DOHH2 (cell line): ENCODE data around the gene LSM7.

Source experiments
- H3F3A ChIP-seq: fragments of 200-600 bp; sonication (generic), shearing (Covaris generic); 2 replicates; pipeline ENCODE4 v1.6.0; 2016; ENCODE audit warnings: antibody characterized with exemption, mild to moderate bottlenecking; ENCODE audit not compliant: control insufficient read depth, insufficient read depth
- H3K27ac ChIP-seq: fragments of 200-600 bp; sonication (generic); 2 replicates; pipeline ENCODE4 v1.5.1; 2014; ENCODE audit warnings: low read depth, mild to moderate bottlenecking, low read length, moderate library complexity
- H3K27me3 ChIP-seq: fragments of 200-600 bp; sonication (generic); 2 replicates; pipeline ENCODE4 v1.6.1; 2014; ENCODE audit warnings: mild to moderate bottlenecking, low read length, mixed read lengths; ENCODE audit not compliant: control insufficient read depth
- H3K36me3 ChIP-seq: fragments of 200-600 bp; sonication (generic); 2 replicates; pipeline ENCODE4 v1.6.1; 2014; ENCODE audit warnings: mild to moderate bottlenecking, low read length, moderate library complexity, mixed read lengths; ENCODE audit not compliant: control insufficient read depth
- H3K4me1 ChIP-seq: fragments of 200-600 bp; sonication (generic); 2 replicates; pipeline ENCODE4 v1.6.1; 2014; ENCODE audit warnings: mild to moderate bottlenecking, low read length, mixed read lengths; ENCODE audit not compliant: control insufficient read depth
- H3K4me2 ChIP-seq: fragments of 200-600 bp; sonication (generic); 2 replicates; pipeline ENCODE4 v1.6.0; 2014; ENCODE audit warnings: mild to moderate bottlenecking, low read length, moderate library complexity
- H3K4me3 ChIP-seq: fragments of 200-600 bp; sonication (generic); 2 replicates; pipeline ENCODE4 v1.5.1; 2014; ENCODE audit warnings: mild to moderate bottlenecking, low read length, mixed read lengths
- H3K79me2 ChIP-seq: fragments of 200-600 bp; sonication (generic); 2 replicates; pipeline ENCODE4 v1.6.1; 2014; ENCODE audit warnings: mild to moderate bottlenecking, low read length, mixed read lengths; ENCODE audit not compliant: control insufficient read depth
- H3K9me2 ChIP-seq: fragments of 200-600 bp; sonication (generic); replicated peaks from 2 replicates; pipeline ENCODE4 v1.6.1; 2014; ENCODE audit warnings: mild to moderate bottlenecking, low read length, mixed read lengths; ENCODE audit not compliant: control insufficient read depth
- H3K9me3 ChIP-seq: fragments of 200-600 bp; sonication (generic); 2 replicates; pipeline ENCODE4 v1.6.1; 2014; ENCODE audit warnings: antibody characterized with exemption, low read length, mixed read lengths; ENCODE audit not compliant: control insufficient read depth, insufficient read depth
- H4K20me1 ChIP-seq: fragments of 200-600 bp; sonication (generic); 2 replicates; pipeline ENCODE4 v1.6.0; 2014; ENCODE audit warnings: low read depth, mild to moderate bottlenecking, antibody characterized with exemption, low read length, moderate library complexity; ENCODE audit not compliant: control insufficient read depth, insufficient read depth
- EZH2phosphoT487 ChIP-seq: fragments of 200-600 bp; sonication (generic); IDR thresholded peaks from 2 replicates; pipeline ENCODE4 v1.6.1; 2017; ENCODE audit warnings: borderline replicate concordance, mild to moderate bottlenecking, antibody characterized with exemption, low read length, moderate library complexity, mixed read lengths
- TF ChIP-seq, protein P1 (sequence below): fragments of 200-600 bp; sonication (generic); IDR thresholded peaks from one replicate; pipeline ENCODE4 v1.5.1; 2014; ENCODE audit warnings: antibody characterized with exemption, mild to moderate bottlenecking, low read depth, low read length; ENCODE audit not compliant: poor library complexity, severe bottlenecking

LSM7 gene

DNA sequence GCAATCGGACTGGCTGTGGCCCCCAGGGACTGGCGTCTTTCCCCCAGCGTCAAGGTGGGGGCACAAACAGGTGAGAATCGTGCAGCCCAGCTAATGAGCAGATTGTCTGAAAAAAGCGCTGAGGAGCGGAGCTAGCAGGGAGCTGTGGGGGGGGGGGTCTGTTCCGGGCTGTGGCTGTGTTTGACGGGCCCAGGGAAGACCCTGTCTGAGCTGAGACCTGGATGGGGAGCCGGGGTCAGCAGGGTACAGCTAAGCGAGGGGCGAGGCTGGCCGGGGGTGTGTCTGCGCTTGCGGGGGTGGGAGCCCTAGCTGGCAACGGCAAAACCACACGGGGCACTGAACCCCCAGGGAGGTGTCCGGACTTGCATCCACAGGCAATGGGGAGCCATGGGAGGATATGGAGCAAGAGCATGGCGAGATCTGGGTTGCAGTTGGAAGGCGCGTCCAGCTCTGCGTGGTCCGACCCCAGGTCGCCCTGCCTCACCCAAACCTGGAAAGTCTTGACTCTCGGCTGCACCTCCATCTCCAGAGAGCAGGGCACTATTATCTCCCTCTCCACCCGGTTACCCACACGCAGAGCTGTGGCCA lies 25.1 kb downstream of the LSM7 start:
- H3K4me1 ChIP-seq: peaks cover 56% of the 10 kb centered on the region
- H3K4me2 ChIP-seq: peak overlapping the region; percentile 52
- TF ChIP-seq, protein P1, sequence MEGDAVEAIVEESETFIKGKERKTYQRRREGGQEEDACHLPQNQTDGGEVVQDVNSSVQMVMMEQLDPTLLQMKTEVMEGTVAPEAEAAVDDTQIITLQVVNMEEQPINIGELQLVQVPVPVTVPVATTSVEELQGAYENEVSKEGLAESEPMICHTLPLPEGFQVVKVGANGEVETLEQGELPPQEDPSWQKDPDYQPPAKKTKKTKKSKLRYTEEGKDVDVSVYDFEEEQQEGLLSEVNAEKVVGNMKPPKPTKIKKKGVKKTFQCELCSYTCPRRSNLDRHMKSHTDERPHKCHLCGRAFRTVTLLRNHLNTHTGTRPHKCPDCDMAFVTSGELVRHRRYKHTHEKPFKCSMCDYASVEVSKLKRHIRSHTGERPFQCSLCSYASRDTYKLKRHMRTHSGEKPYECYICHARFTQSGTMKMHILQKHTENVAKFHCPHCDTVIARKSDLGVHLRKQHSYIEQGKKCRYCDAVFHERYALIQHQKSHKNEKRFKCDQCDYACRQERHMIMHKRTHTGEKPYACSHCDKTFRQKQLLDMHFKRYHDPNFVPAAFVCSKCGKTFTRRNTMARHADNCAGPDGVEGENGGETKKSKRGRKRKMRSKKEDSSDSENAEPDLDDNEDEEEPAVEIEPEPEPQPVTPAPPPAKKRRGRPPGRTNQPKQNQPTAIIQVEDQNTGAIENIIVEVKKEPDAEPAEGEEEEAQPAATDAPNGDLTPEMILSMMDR: no peak
- no peak for TF ChIP-seq EZH2phosphoT487
- H4K20me1 ChIP-seq: no peaks in the 10 kb centered on the region
- H3F3A ChIP-seq: peaks cover 8% of the 10 kb centered on the region
- peaks cover 38% of the 10 kb centered on the region for H3K27me3 ChIP-seq
- H3K9me2 ChIP-seq: no peaks in the 10 kb centered on the region
- no peak overlapping the region for H3K27ac ChIP-seq
- H3K79me2 ChIP-seq: peaks cover 3% of the 10 kb centered on the region; the same call in 1 of the 2 replicates
- no peaks in the 10 kb centered on the region for H3K36me3 ChIP-seq
- H3K4me3 ChIP-seq: peak overlapping the region; percentile 22
- no peaks in the 10 kb centered on the region for H3K9me3 ChIP-seq

- TF ChIP-seq, protein P1: no peak
- TF ChIP-seq EZH2phosphoT487: no peak
- Histone ChIP-seq H3K4me1 (peaks cover 59% of the 10 kb centered on the region), H3K27me3 (peaks cover 34% of the 10 kb centered on the region), H3F3A (peaks cover 8% of the 10 kb centered on the region), H3K4me2 (peak overlapping the region; percentile 52), H3K36me3 (no peaks in the 10 kb centered on the region), H4K20me1 (no peaks in the 10 kb centered on the region), H3K79me2 (peaks cover 3% of the 10 kb centered on the region; the same call in 1 of the 2 replicates), H3K9me2 (no peaks in the 10 kb centered on the region), H3K9me3 (no peaks in the 10 kb centered on the region), H3K4me3 (peak overlapping the region; percentile 22), H3K27ac (peak overlapping the region; percentile 39; the same call in 1 of the 2 replicates)
Measured at GRCh38 chr19:2302319-2303210, 25.8 kb downstream of the LSM7 start.

DNA sequence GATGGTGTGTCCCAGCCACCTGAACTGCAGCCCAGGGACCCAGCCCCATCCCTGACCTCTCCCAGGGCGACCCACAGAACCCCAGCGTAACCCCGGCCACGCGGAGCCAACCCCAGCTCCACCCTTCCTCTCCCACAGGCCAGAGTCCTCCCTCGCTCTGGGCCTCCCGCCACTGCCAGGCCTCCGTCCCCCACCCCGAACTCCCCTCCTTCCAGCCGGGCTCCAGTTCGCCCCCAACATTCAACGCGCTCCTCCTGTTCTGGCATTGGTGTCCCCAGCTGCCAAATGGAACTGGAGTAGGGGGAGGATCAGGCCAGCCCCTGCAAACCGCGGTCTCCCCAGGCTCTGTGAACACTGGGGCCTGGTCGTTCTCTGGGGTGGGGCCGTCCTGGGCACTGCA lies 27.9 kb downstream of the LSM7 start:
- no peaks in the 10 kb centered on the region for H4K20me1 ChIP-seq
- H3K79me2 ChIP-seq: peaks cover 9% of the 10 kb centered on the region
- H3K4me3 ChIP-seq: no peak overlapping the region
- H3F3A ChIP-seq: peaks cover 8% of the 10 kb centered on the region
- H3K36me3 ChIP-seq: peaks cover 7% of the 10 kb centered on the region
- H3K4me1 ChIP-seq: peaks cover 76% of the 10 kb centered on the region
- TF ChIP-seq, protein P1: no peak
- TF ChIP-seq EZH2phosphoT487: no peak
- H3K27me3 ChIP-seq: peaks cover 14% of the 10 kb centered on the region
- H3K9me3 ChIP-seq: no peaks in the 10 kb centered on the region
- H3K27ac ChIP-seq: no peak overlapping the region
- no peaks in the 10 kb centered on the region for H3K9me2 ChIP-seq
- H3K4me2 ChIP-seq: no peak overlapping the region
